Bronchial epithelial cell (primary cell): ENCODE results near the gene ARHGEF12. TPM values are rescaled to one million over a fixed set of nuclear protein-coding genes. Genes with fewer than 3 reads are reported as not detected.

Experiments used
- DNase-seq: peaks from one replicate; pipeline ENCODE4 v3.0.0-alpha.2; 2010; ENCODE audit warnings: low read depth
- FAIRE-seq: peaks from 2 replicates; lab custom pipeline; 2011; peaks lifted over from hg19 to GRCh38; lab: Jason Lieb, UNC
- H3K27me3 ChIP-seq: 2 replicates; pipeline ENCODE4 v1.5.1; 2011; ENCODE audit warnings: low read length; ENCODE audit not compliant: control insufficient read depth, insufficient read depth
- H3K36me3 ChIP-seq: 2 replicates; pipeline ENCODE4 v1.5.1; 2011; ENCODE audit warnings: low read length; ENCODE audit not compliant: control insufficient read depth, insufficient read depth
- H3K4me3 ChIP-seq: 2 replicates; pipeline ENCODE4 v1.5.1; 2011; ENCODE audit warnings: mild to moderate bottlenecking, low read depth, low read length, control low read depth
- CTCF ChIP-seq: IDR thresholded peaks from 2 replicates; pipeline ENCODE4 v1.5.1; 2011; ENCODE audit warnings: mild to moderate bottlenecking, moderate library complexity, low read length, control low read depth, inconsistent platforms; ENCODE audit not compliant: insufficient read depth, severe bottlenecking
- total RNA-seq: library from RNA; depleted of rRNA; stranded (reverse); fragments of >200 nt; gene quantifications from 2 replicates; pipeline ENCODE4 v1.2.1, GENCODE V29; 2014

The ARHGEF12 gene
- total RNA-seq, 1 donor from 2014 or later: 65.6 TPM

GRCh38 chr11:120375076-120375475, 38.9 kb downstream of the ARHGEF12 start:
- Histone ChIP-seq H3K36me3 (no peaks in the 10 kb centered on the region), H3K27me3 (no peaks in the 10 kb centered on the region), H3K4me3 (no peak overlapping the region)
- no peak for DNase-seq
- FAIRE-seq: no peak
- TF ChIP-seq CTCF: no peak

- H3K4me3 ChIP-seq: no peak overlapping the region
- no peaks in the 10 kb centered on the region for H3K27me3 ChIP-seq
- H3K36me3 ChIP-seq: no peaks in the 10 kb centered on the region
- no peak for TF ChIP-seq CTCF
- DNase-seq (no peak), FAIRE-seq (no peak)
Observed at GRCh38 chr11:120376547-120377182, 40.5 kb downstream of the ARHGEF12 start.

GRCh38 chr11:120378474-120378873, 42.3 kb downstream of the ARHGEF12 start:
- FAIRE-seq (no peak), DNase-seq (peak; percentile 87)
- no peaks in the 10 kb centered on the region for H3K36me3 ChIP-seq
- no peaks in the 10 kb centered on the region for H3K27me3 ChIP-seq
- no peak for TF ChIP-seq CTCF
- no peak overlapping the region for H3K4me3 ChIP-seq

- Histone ChIP-seq H3K27me3 (no peaks in the 10 kb centered on the region), H3K36me3 (no peaks in the 10 kb centered on the region), H3K4me3 (no peak overlapping the region)
- no peak for TF ChIP-seq CTCF
- DNase-seq (peak; percentile 66), FAIRE-seq (no peak)
Observed at GRCh38 chr11:120381401-120381800, 45.2 kb downstream of the ARHGEF12 start.

GRCh38 chr11:120383518-120384155, 47.4 kb downstream of the ARHGEF12 start:
- Histone ChIP-seq H3K27me3 (no peaks in the 10 kb centered on the region), H3K36me3 (no peaks in the 10 kb centered on the region), H3K4me3 (no peak overlapping the region)
- TF ChIP-seq CTCF: no peak
- FAIRE-seq: peak; percentile 96
- DNase-seq: peak; percentile 95
